Endothelial cell of umbilical vein (primary cell): ENCODE results near the gene MSTO1. TPM values are rescaled to one million over a fixed set of nuclear protein-coding genes. Genes with fewer than 3 reads are reported as not detected.

Experiments used
- BruUV-seq: library from RNA; stranded (reverse); fragments of 400-500 nt; replicated peaks from 2 replicates; lab custom pipeline; 2021; lab: Mats Ljungman, UMichigan
- CTCF ChIA-PET: fragments of 300-600, 350-600 bp; sonication (Branson Sonifier 250); formaldehyde crosslinking; loops from one replicate; lab custom pipeline; 2021; ENCODE audit warnings: antibody characterized with exemption, inconsistent platforms; lab: Charles Lee
- POLR2A ChIA-PET: fragments of 300-600, 350-600 bp; sonication (Branson Sonifier 250); formaldehyde crosslinking; loops from one replicate; lab custom pipeline; 2021; ENCODE audit warnings: antibody characterized with exemption, inconsistent platforms; lab: Charles Lee
- DNase-seq: peaks from one replicate; pipeline ENCODE4 v3.0.0-alpha.2; 2011; ENCODE audit warnings: low read depth, low spot score
- FAIRE-seq: peaks from 2 replicates; lab custom pipeline; 2011; peaks lifted over from hg19 to GRCh38; lab: Jason Lieb, UNC
- H2AFZ ChIP-seq: 2 replicates; pipeline ENCODE4 v1.6.0; 2012; ENCODE audit warnings: low read depth, low read length, control low read depth, inconsistent platforms
- H3K27ac ChIP-seq: 2 replicates; pipeline ENCODE4 v1.5.1; 2011; ENCODE audit warnings: low read depth, mild to moderate bottlenecking, control low read depth, low read length, moderate library complexity; ENCODE audit not compliant: insufficient read depth
- H3K27me3 ChIP-seq, 2 experiments: 2 replicates each; pipeline versions ENCODE4 v1.6.0 to v1.6.1; 2011; ENCODE audit warnings: low read length in 2 of 2, mixed read lengths in 1 of 2; ENCODE audit not compliant: control insufficient read depth in 2 of 2, insufficient read depth in 2 of 2
- H3K36me3 ChIP-seq, 2 experiments: 2 replicates in 1 of 2; 3 replicates in 1 of 2; pipeline ENCODE4 v1.5.1; 2011; ENCODE audit warnings: low read length in 2 of 2, mild to moderate bottlenecking in 1 of 2, moderate library complexity in 1 of 2; ENCODE audit not compliant: control insufficient read depth in 2 of 2, insufficient read depth in 2 of 2; ENCODE audit errors: extremely low read depth in 1 of 2
- H3K4me1 ChIP-seq: 3 replicates; pipeline ENCODE4 v1.5.1; 2011; ENCODE audit warnings: mild to moderate bottlenecking, low read length; ENCODE audit not compliant: control insufficient read depth, insufficient read depth; ENCODE audit errors: extremely low read depth
- H3K4me2 ChIP-seq: 2 replicates; pipeline ENCODE4 v1.6.1; 2011; ENCODE audit warnings: low read length, control low read depth, mixed read lengths; ENCODE audit not compliant: insufficient read depth
- H3K4me3 ChIP-seq, 3 experiments: fragments of 200-600 bp in 1 of 3; sonication (generic), shearing (Covaris generic) in 1 of 3; replicated peaks in 1 of 3; 2 replicates each; pipeline ENCODE4 v1.5.1; 2011 to 2016; ENCODE audit warnings: control low read depth in 3 of 3, low read length in 3 of 3, mild to moderate bottlenecking in 2 of 3, inconsistent platforms in 1 of 3, low read depth in 1 of 3, moderate library complexity in 1 of 3; ENCODE audit not compliant: insufficient read depth in 1 of 3
- H3K79me2 ChIP-seq: 2 replicates; pipeline ENCODE4 v1.6.0; 2012; ENCODE audit warnings: low read length, inconsistent platforms; ENCODE audit not compliant: control insufficient read depth, insufficient read depth
- H3K9ac ChIP-seq: replicated peaks from 2 replicates; pipeline ENCODE3; 2011; ENCODE audit warnings: low read length, control low read depth; ENCODE audit not compliant: insufficient read depth; ENCODE audit errors: extremely low read depth
- H3K9me1 ChIP-seq: replicated peaks from 3 replicates; pipeline ENCODE4 v1.6.0; 2011; ENCODE audit warnings: mild to moderate bottlenecking, low read length; ENCODE audit not compliant: control insufficient read depth, insufficient read depth; ENCODE audit errors: extremely low read depth
- H3K9me3 ChIP-seq: replicated peaks from 2 replicates; pipeline ENCODE4 v1.5.1; 2012; ENCODE audit warnings: low read length, inconsistent platforms; ENCODE audit not compliant: control insufficient read depth, insufficient read depth
- H4K20me1 ChIP-seq: replicated peaks from 2 replicates; pipeline ENCODE3; 2011; ENCODE audit warnings: mild to moderate bottlenecking, low read length; ENCODE audit not compliant: control insufficient read depth, insufficient read depth; ENCODE audit errors: extremely low read depth
- EZH2 ChIP-seq: IDR thresholded peaks from 2 replicates; pipeline ENCODE4 v1.6.1; 2012; ENCODE audit warnings: borderline replicate concordance, low read depth, mild to moderate bottlenecking, moderate library complexity, low read length, inconsistent platforms; ENCODE audit not compliant: severe bottlenecking
- FOS ChIP-seq: IDR thresholded peaks from 2 replicates; pipeline ENCODE4 v1.6.1; 2011; ENCODE audit warnings: mild to moderate bottlenecking, low read length, moderate library complexity, borderline replicate concordance; ENCODE audit not compliant: insufficient read depth
- GATA2 ChIP-seq: IDR thresholded peaks from 2 replicates; pipeline ENCODE4 v1.7.0; 2011; ENCODE audit warnings: low read depth, mild to moderate bottlenecking, moderate library complexity, mixed read lengths, low read length; ENCODE audit not compliant: insufficient read length, insufficient read depth
- JUN ChIP-seq: IDR thresholded peaks from 2 replicates; pipeline ENCODE4 v1.6.1; 2011; ENCODE audit warnings: borderline replicate concordance, low read depth; ENCODE audit not compliant: insufficient read length, insufficient read depth
- MAX ChIP-seq: IDR thresholded peaks from 2 replicates; pipeline ENCODE4 v1.6.1; 2011; ENCODE audit not compliant: insufficient read depth, insufficient read length
- MYC ChIP-seq: IDR thresholded peaks from one replicate; pipeline ENCODE4 v1.6.1; 2011; ENCODE audit warnings: mild to moderate bottlenecking, low read depth, low read length
- POLR2A ChIP-seq: IDR thresholded peaks from 2 replicates; pipeline ENCODE4 v1.6.1; 2012; ENCODE audit warnings: low read depth, mild to moderate bottlenecking, control low read depth, low read length
- POLR2AphosphoS5 ChIP-seq: IDR thresholded peaks from 2 replicates; pipeline ENCODE4 v1.6.1; 2012; ENCODE audit warnings: low read depth, mild to moderate bottlenecking, control low read depth, low read length, moderate library complexity; ENCODE audit not compliant: insufficient read depth
- dilution Hi-C: fragments of 300-500 bp; cut with MboI; formaldehyde crosslinking; loops from one replicate; pipeline ENCODE4 v1.15.0; 2019; ENCODE audit warnings: low sequenced_read_pairs; ENCODE audit not compliant: extremely low pct_ligation_motif_present
- intact Hi-C: fragments of 100-400 bp; cut with micrococcal nuclease; formaldehyde crosslinking; loops from one replicate; pipeline ENCODE4 v1.10.0; 2022
- polyA plus RNA-seq, 4 experiments: library from polyadenylated mRNA; depleted of rRNA in 3 of 4; stranded (reverse) in 3 of 4; unstranded in 1 of 4; fragments of >200 nt; gene quantifications; 2 replicates each; pipeline versions ENCODE4 v1.2.1 to v1.2.3, GENCODE V29; 2011 to 2012; ENCODE audit warnings: missing spikeins in 1 of 4
- total RNA-seq: library from RNA; stranded (reverse); gene quantifications from 2 replicates; pipeline ENCODE4 v1.2.3, GENCODE V29; 2021
- TF ChIP-seq, protein P1 (sequence below), 2 donors: IDR thresholded peaks; 1 replicate in 1 of 2; 2 replicates in 1 of 2; pipeline ENCODE4 v1.5.1; 2011; ENCODE audit warnings: low read length in 2 of 2, mild to moderate bottlenecking in 2 of 2, moderate library complexity in 2 of 2, control low read depth in 1 of 2, inconsistent platforms in 1 of 2, low read depth in 1 of 2; ENCODE audit not compliant: insufficient read depth in 1 of 2; ENCODE audit errors: extremely low read depth in 1 of 2

MSTO1 gene
- total and polyA plus RNA-seq, 2 donors (not counting 3 experiments of a cell fraction or from before 2014, with no cell fraction given) = 36.8 to 51.9 TPM

DNA sequence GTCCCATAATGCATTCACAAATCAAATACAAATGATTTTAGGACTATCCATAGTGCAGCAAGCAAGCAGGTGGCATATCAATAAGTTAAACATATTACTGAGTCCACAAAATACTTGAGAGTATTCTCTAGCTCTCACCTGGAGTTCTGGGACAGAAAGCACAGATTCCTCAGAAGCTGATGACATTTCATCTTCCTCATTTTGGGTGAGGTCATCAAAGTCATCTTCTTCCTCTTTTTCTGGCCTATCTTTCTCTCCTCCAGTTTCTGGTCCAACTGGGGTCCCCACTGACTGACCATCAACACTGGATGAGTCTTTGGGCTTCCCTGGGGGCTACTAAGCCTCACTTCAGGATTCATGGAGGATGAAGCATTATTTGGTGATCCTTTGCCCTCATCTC is 39.7 kb downstream of the MSTO1 start:
- no peaks in the 10 kb centered on the region for H3K79me2 ChIP-seq
- TF ChIP-seq GATA2 (no peak), MYC (no peak), MAX (no peak), JUN (no peak), EZH2 (no peak), POLR2AphosphoS5 (no peak), FOS (no peak), POLR2A (no peak)
- TF ChIP-seq, protein P1, sequence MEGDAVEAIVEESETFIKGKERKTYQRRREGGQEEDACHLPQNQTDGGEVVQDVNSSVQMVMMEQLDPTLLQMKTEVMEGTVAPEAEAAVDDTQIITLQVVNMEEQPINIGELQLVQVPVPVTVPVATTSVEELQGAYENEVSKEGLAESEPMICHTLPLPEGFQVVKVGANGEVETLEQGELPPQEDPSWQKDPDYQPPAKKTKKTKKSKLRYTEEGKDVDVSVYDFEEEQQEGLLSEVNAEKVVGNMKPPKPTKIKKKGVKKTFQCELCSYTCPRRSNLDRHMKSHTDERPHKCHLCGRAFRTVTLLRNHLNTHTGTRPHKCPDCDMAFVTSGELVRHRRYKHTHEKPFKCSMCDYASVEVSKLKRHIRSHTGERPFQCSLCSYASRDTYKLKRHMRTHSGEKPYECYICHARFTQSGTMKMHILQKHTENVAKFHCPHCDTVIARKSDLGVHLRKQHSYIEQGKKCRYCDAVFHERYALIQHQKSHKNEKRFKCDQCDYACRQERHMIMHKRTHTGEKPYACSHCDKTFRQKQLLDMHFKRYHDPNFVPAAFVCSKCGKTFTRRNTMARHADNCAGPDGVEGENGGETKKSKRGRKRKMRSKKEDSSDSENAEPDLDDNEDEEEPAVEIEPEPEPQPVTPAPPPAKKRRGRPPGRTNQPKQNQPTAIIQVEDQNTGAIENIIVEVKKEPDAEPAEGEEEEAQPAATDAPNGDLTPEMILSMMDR (IDR thresholded peaks at IDR 0.05; ENCODE audit: extremely low read depth in 1 of 2, insufficient read depth in 1 of 2, low read depth in 1 of 2, low read length in 2 of 2) = no peak
- H3K4me3 ChIP-seq = no peak overlapping the region
- intact Hi-C loops (loop anchor here (5.0 kb wide), 2 partner anchors 57 to 327 kb away; partner anchors contain the start of gene RUSC1), dilution Hi-C loops (no loop called here)
- no peaks in the 10 kb centered on the region for H4K20me1 ChIP-seq
- ChIA-PET POLR2A (no interaction called here), CTCF (no interaction called here)
- peaks cover 0 to 3% of the 10 kb centered on the region in 2 experiments for H3K27me3 ChIP-seq
- FAIRE-seq = no peak
- H3K9me3 ChIP-seq = no peaks in the 10 kb centered on the region
- no peak overlapping the region for H3K4me2 ChIP-seq
- no peaks in the 10 kb centered on the region for H3K9me1 ChIP-seq
- H3K27ac ChIP-seq = no peak overlapping the region
- H3K9ac ChIP-seq = no peak overlapping the region
- H3K36me3 ChIP-seq = no peaks in the 10 kb centered on the region
- no peak for DNase-seq
- BruUV-seq = no TSS peak
- H3K4me1 ChIP-seq = peaks cover 7% of the 10 kb centered on the region
- no peak overlapping the region for H2AFZ ChIP-seq
